H1 (cell line): ENCODE results near the gene RTN4RL2.
A peak's percentile ranks its signal among the peaks of the same experiment; 100 is the strongest.

Experiments used
- TAF1 ChIP-seq: IDR thresholded peaks from 2 replicates; pipeline ENCODE4 v1.6.1; 2011; ENCODE audit warnings: mild to moderate bottlenecking, low read depth, low read length
- TF ChIP-seq, protein P1 (sequence below), 3 experiments: IDR thresholded peaks; 1 replicate in 2 of 3; 2 replicates in 1 of 3; pipeline versions ENCODE4 v1.5.1 to v1.6.1; 2011; ENCODE audit warnings: low read length in 3 of 3, mild to moderate bottlenecking in 3 of 3, inconsistent platforms in 2 of 3, low read depth in 1 of 3, moderate library complexity in 1 of 3; ENCODE audit not compliant: insufficient read depth in 1 of 3; ENCODE audit errors: control extremely low read depth in 1 of 3

DNA sequence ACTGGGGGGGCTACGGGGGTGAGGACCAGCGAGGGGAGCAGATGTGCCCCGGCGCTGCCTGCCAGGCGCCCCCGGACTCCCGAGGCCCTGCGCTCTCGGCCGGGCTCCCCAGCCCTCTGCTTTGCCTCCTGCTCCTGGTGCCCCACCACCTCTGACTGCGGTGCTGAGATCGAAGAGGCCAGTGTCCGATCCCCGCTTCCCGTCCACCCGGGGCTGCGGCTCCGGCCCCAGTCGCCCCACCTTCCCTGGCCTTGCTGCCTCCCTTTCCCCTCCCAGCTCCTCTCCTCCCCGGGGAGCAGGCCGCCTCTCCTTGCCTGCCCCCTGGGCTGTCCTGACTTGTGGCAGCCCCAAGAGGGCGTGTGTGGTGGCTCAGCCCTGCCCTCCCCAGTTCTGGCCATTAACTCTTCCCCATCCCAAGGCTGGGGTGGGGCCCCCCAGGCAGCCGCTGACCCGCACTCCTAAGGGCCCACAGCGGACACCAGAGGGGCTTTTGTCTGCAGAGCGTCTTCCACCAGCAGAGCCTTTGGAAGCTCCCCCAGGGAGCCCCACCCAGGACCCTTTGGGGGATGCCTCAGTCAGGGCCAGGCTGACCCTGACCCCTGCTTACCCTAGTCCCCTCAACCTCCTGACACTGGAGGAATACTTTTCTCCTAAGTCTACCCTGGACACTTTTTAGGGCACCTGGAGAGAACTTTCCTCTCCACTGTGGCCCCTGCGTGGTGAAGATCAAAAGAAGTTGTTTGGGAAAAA, 16.6 kb downstream of the RTN4RL2 start:
- TF ChIP-seq TAF1, result no peak
- TF ChIP-seq, protein P1, sequence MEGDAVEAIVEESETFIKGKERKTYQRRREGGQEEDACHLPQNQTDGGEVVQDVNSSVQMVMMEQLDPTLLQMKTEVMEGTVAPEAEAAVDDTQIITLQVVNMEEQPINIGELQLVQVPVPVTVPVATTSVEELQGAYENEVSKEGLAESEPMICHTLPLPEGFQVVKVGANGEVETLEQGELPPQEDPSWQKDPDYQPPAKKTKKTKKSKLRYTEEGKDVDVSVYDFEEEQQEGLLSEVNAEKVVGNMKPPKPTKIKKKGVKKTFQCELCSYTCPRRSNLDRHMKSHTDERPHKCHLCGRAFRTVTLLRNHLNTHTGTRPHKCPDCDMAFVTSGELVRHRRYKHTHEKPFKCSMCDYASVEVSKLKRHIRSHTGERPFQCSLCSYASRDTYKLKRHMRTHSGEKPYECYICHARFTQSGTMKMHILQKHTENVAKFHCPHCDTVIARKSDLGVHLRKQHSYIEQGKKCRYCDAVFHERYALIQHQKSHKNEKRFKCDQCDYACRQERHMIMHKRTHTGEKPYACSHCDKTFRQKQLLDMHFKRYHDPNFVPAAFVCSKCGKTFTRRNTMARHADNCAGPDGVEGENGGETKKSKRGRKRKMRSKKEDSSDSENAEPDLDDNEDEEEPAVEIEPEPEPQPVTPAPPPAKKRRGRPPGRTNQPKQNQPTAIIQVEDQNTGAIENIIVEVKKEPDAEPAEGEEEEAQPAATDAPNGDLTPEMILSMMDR (IDR thresholded peaks at IDR 0.05; ENCODE audit: control extremely low read depth in 1 of 3, insufficient read depth in 1 of 3, low read depth in 1 of 3, low read length in 3 of 3), result peak; percentile 52 to 67 (median 54); a peak in 3 of 4 replicates
